ENCODE measurements around the gene HCN1.

- TF ChIP-seq CTCF (IDR thresholded peaks at IDR 0.05 in 8 of 11, conservative IDR thresholded peaks at IDR 0.05 in 3 of 11) = no peak
- TF ChIP-seq POLR2A (IDR thresholded peaks at IDR 0.05) = no peak
Observed at GRCh38 chr5:45532826-45533624, 163.2 kb downstream of the HCN1 start.
